GM12878 (cell line): ENCODE data around the gene TRIM7. TPM values are rescaled to one million over a fixed set of nuclear protein-coding genes. Genes with fewer than 3 reads are reported as not detected.

Experiments
- ATAC-seq: fragments of 200-7000 bp; cut with Tn5 transposase; 3 replicates; pipeline ENCODE4 v1.9.1; 2020; ENCODE audit warnings: mild to moderate bottlenecking, moderate library complexity
- BruUV-seq: library from RNA; stranded (reverse); fragments of 400-500 nt; replicated peaks from 2 replicates; lab custom pipeline; 2021; lab: Mats Ljungman, UMichigan
- CTCF ChIA-PET: fragments of 300-600 bp; sonication (Branson Sonifier 250); formaldehyde crosslinking; extraction: SDS; loops from one replicate; lab custom pipeline; 2021; ENCODE audit warnings: inconsistent platforms; lab: Yijun Ruan, JAX
- POLR2A ChIA-PET: fragments of 350-600 bp; formaldehyde crosslinking; extraction: SDS; loops from one replicate; lab custom pipeline; 2021; ENCODE audit warnings: inconsistent platforms; lab: Charles Lee
- RAD21 ChIA-PET: fragments of 300-600 bp; sonication (Branson Sonifier 250); formaldehyde crosslinking; loops from one replicate; lab custom pipeline; 2023; ENCODE audit warnings: antibody characterized with exemption; ENCODE audit not compliant: unreplicated experiment; lab: Charles Lee
- SMC1A ChIA-PET: fragments of 300-600 bp; sonication (Branson Sonifier 250); formaldehyde crosslinking; loops from one replicate; lab custom pipeline; 2023; ENCODE audit not compliant: unreplicated experiment, uncharacterized antibody; lab: Charles Lee
- DNase-seq: peaks from one replicate; pipeline ENCODE4 v3.0.0-alpha.2; 2011; ENCODE audit warnings: low read depth, low spot score
- FAIRE-seq: peaks from 3 replicates; lab custom pipeline; 2011; peaks lifted over from hg19 to GRCh38; lab: Jason Lieb, UNC
- H2AFZ ChIP-seq: 2 replicates; pipeline ENCODE4 v1.6.0; 2011; ENCODE audit warnings: low read depth, low read length, control low read depth; ENCODE audit not compliant: control insufficient read depth
- H3K27ac ChIP-seq: 2 replicates; pipeline ENCODE4 v1.5.1; 2011; ENCODE audit warnings: control low read depth; ENCODE audit not compliant: control insufficient read depth, insufficient read depth
- H3K27me3 ChIP-seq, 2 experiments: replicated peaks in 1 of 2; 2 replicates each; pipeline versions ENCODE4 v1.6.0 to v1.6.1; 2011; ENCODE audit warnings: low read length in 1 of 2; ENCODE audit not compliant: control insufficient read depth in 2 of 2, insufficient read depth in 2 of 2
- H3K36me3 ChIP-seq, 2 experiments: 2 replicates each; pipeline ENCODE4 v1.5.1; 2011; ENCODE audit warnings: low read length in 1 of 2; ENCODE audit not compliant: control insufficient read depth in 2 of 2, insufficient read depth in 2 of 2
- H3K4me1 ChIP-seq: 2 replicates; pipeline ENCODE4 v1.6.1; 2011; ENCODE audit warnings: mild to moderate bottlenecking, low read length, moderate library complexity, mixed read lengths; ENCODE audit not compliant: control insufficient read depth, insufficient read depth
- H3K4me2 ChIP-seq: 2 replicates; pipeline ENCODE4 v1.6.0; 2011; ENCODE audit warnings: control low read depth; ENCODE audit not compliant: control insufficient read depth, insufficient read depth
- H3K4me3 ChIP-seq: fragments of 200-600 bp; sonication (generic); 2 replicates; pipeline ENCODE4 v1.5.1; 2016
- H3K79me2 ChIP-seq: 2 replicates; pipeline ENCODE4 v1.6.0; 2011; ENCODE audit warnings: low read length; ENCODE audit not compliant: control insufficient read depth, insufficient read depth
- H3K9ac ChIP-seq: 2 replicates; pipeline ENCODE4 v1.8.0; 2011; ENCODE audit warnings: low read length, control low read depth, mixed read lengths; ENCODE audit not compliant: control insufficient read depth, insufficient read depth
- H3K9me3 ChIP-seq: replicated peaks from 3 replicates; pipeline ENCODE4 v1.5.1; 2011; ENCODE audit warnings: mild to moderate bottlenecking, low read length; ENCODE audit not compliant: control insufficient read depth, insufficient read depth
- H4K20me1 ChIP-seq: 2 replicates; pipeline ENCODE4 v1.6.0; 2011; ENCODE audit not compliant: control insufficient read depth, insufficient read depth
- BCL11A ChIP-seq: IDR thresholded peaks from 2 replicates; pipeline ENCODE4 v1.6.1; 2011; ENCODE audit warnings: low read depth, low read length
- BCL3 ChIP-seq: IDR thresholded peaks from 2 replicates; pipeline ENCODE4 v1.6.1; 2011; ENCODE audit warnings: borderline replicate concordance, low read depth, mild to moderate bottlenecking, moderate library complexity, low read length; ENCODE audit not compliant: insufficient read depth, poor library complexity, severe bottlenecking
- HSF1 ChIP-seq: fragments of 150-350 bp; IDR thresholded peaks from 2 replicates; pipeline ENCODE4 v1.6.1; 2014; ENCODE audit warnings: mild to moderate bottlenecking, low read depth, low read length
- PBX3 ChIP-seq: IDR thresholded peaks from 2 replicates; pipeline ENCODE4 v1.6.1; 2011; ENCODE audit warnings: mild to moderate bottlenecking, low read depth, low read length, moderate library complexity; ENCODE audit not compliant: insufficient replicate concordance
- REST ChIP-seq: IDR thresholded peaks from 2 replicates; pipeline ENCODE4 v1.6.1; 2012; ENCODE audit warnings: mild to moderate bottlenecking, low read depth, low read length
- SMC3 ChIP-seq: IDR thresholded peaks from 2 replicates; pipeline ENCODE4 v1.6.1; 2011; ENCODE audit warnings: low read length, improper control_type of control experiment, borderline replicate concordance
- USF1 ChIP-seq: IDR thresholded peaks from 2 replicates; pipeline ENCODE4 v1.6.1; 2011; ENCODE audit warnings: borderline replicate concordance, low read depth, mild to moderate bottlenecking, moderate library complexity, mixed read lengths, low read length; ENCODE audit not compliant: insufficient read depth; ENCODE audit errors: extremely low read length
- ZBTB11 ChIP-seq: fragments of 450-650 bp; formaldehyde crosslinking; IDR thresholded peaks from 2 replicates; pipeline ENCODE4 v1.5.0; 2022; ENCODE audit warnings: mild to moderate bottlenecking, missing genetic modification characterization
- ZZZ3 ChIP-seq: IDR thresholded peaks from 2 replicates; pipeline ENCODE4 v1.6.1; 2011; ENCODE audit warnings: low read depth; ENCODE audit not compliant: control insufficient read depth, insufficient read length
- WGBS: methylation state at CpG from one replicate; pipeline ENCODE4 v1.1.6; 2016; ENCODE audit warnings: low lambda C conversion rate; ENCODE audit not compliant: insufficient replicate concordance, insufficient coverage; ENCODE audit errors: missing lambda C conversion rate; 5-methylcytosine and 5-hydroxymethylcytosine counted together
- in situ Hi-C: fragments of 300-500 bp; cut with MboI; formaldehyde crosslinking; loops from 9 replicates; pipeline ENCODE4 v1.14.3; 2018; ENCODE audit warnings: mixed read lengths
- intact Hi-C: fragments of 100-400 bp; cut with micrococcal nuclease; formaldehyde crosslinking; loops from one replicate; pipeline ENCODE4 v1.14.2; 2022; ENCODE audit not compliant: unreplicated experiment
- polyA plus RNA-seq, 11 experiments: library from polyadenylated mRNA; depleted of rRNA in 4 of 11; unstranded in 6 of 11; stranded (reverse) in 5 of 11; fragments of >200 nt; fragmentation: Nextera tagmentation in 4 of 11; fragmentation: Illumina TruSeq in 1 of 11; extraction: Ambion mirVana in 4 of 11; extraction: Trizol in 1 of 11; gene quantifications; 1 replicate in 1 of 11; 2 replicates in 10 of 11; pipeline versions ENCODE4 v1.2.1 to v1.2.3, GENCODE V29; 2011 to 2016; ENCODE audit warnings: inconsistent platforms in 2 of 11, missing spikeins in 2 of 11, low read depth in 1 of 11
- total RNA-seq, 4 experiments: library from RNA; depleted of rRNA in 3 of 4; stranded (reverse); fragments of >200 nt in 3 of 4; fragmentation: Illumina TruSeq in 1 of 4; extraction: Trizol in 1 of 4; gene quantifications; 2 replicates each; pipeline versions ENCODE4 v1.2.1 to v1.2.3, GENCODE V29; 2013 to 2021

Gene TRIM7
- total and polyA plus RNA-seq, 10 of the 15 experiments (the other 5 are each of a cell fraction or from before 2014, with no cell fraction given): 0.02 to 1.6 (median 0.41) TPM

GRCh38 chr5:181203777-181204112 lies 1.3 kb downstream of the TRIM7 start:
- RAD21 ChIA-PET: no interaction called here
- no peak overlapping the region; the same call in 1 of the 2 replicates for H2AFZ ChIP-seq
- BruUV-seq: no TSS peak
- peak overlapping the region; percentile 12; the same call in 1 of the 2 replicates for H3K9ac ChIP-seq
- H3K79me2 ChIP-seq: no peaks in the 10 kb centered on the region
- intact Hi-C loops: no loop called here
- no peaks in the 10 kb centered on the region for H3K36me3 ChIP-seq
- POLR2A ChIA-PET: interaction anchor here (2.9 kb wide), 1 partner anchor 11 kb away, joined by 16 read pairs; no protein-coding TSS in a partner anchor
- H3K27ac ChIP-seq: no peak overlapping the region
- DNase-seq: no peak
- no peaks in the 10 kb centered on the region for H4K20me1 ChIP-seq
- peak overlapping the region; percentile 70; the same call in 1 of the 2 replicates for H3K4me3 ChIP-seq
- 3% methylated on average over 17 of the region's 17 CpGs for WGBS
- peaks cover 23% of the 10 kb centered on the region for H3K4me1 ChIP-seq
- FAIRE-seq: no peak
- SMC1A ChIA-PET: interaction anchor here (1.9 to 6.5 kb wide), 2 partner anchors 11 to 19 kb away, joined by 4 to 32 read pairs; no protein-coding TSS in a partner anchor
- ATAC-seq: no peak
- H3K4me2 ChIP-seq: peak overlapping the region; percentile 83
- in situ Hi-C loops: no loop called here
- peaks cover 4 to 8% of the 10 kb centered on the region in 2 experiments; a peak in 3 of 4 replicates for H3K27me3 ChIP-seq
- H3K9me3 ChIP-seq: no peaks in the 10 kb centered on the region
- CTCF ChIA-PET: interaction anchor here (8.2 kb wide), 1 partner anchor 13 kb away, joined by 96 read pairs; no protein-coding TSS in a partner anchor
- TF ChIP-seq USF1: no peak
- TF ChIP-seq SMC3: no peak
- TF ChIP-seq BCL11A: no peak
- no peak for TF ChIP-seq HSF1
- no peak for TF ChIP-seq PBX3
- TF ChIP-seq ZZZ3: no peak
- TF ChIP-seq ZBTB11: no peak
- TF ChIP-seq BCL3: no peak
- no peak for TF ChIP-seq REST
